GM04504 (cell line): ENCODE data around the gene GNG7.
"Not testable (repeated sequence)": the region's sequence is repeated elsewhere in the genome, so short reads cannot be mapped to it uniquely, and the experiment has no call there.

Source experiments
- DNase-seq: peaks from one replicate; pipeline ENCODE4 v3.0.0-alpha.2; 2012; ENCODE audit warnings: low read depth

GNG7 gene

GRCh38 chr19:2574971-2575630, 127.4 kb downstream of the GNG7 start:
- no peak for DNase-seq

- no peak for DNase-seq
Observed at GRCh38 chr19:2574478-2574931, 128.0 kb downstream of the GNG7 start.

- DNase-seq = no peak
Observed at GRCh38 chr19:2573916-2574315, 128.6 kb downstream of the GNG7 start.

- DNase-seq = not testable (repeated sequence)
Observed at GRCh38 chr19:2572152-2572551, 130.3 kb downstream of the GNG7 start.

- DNase-seq = no peak
Observed at GRCh38 chr19:2569596-2570465, 132.7 kb downstream of the GNG7 start.

- no peak for DNase-seq
Observed at GRCh38 chr19:2567996-2568395, 134.5 kb downstream of the GNG7 start.

- DNase-seq = no peak
Observed at GRCh38 chr19:2567580-2567979, 134.9 kb downstream of the GNG7 start.

GRCh38 chr19:2563546-2563945, 138.9 kb downstream of the GNG7 start:
- DNase-seq = not testable (repeated sequence)

GRCh38 chr19:2561895-2562294, 140.6 kb downstream of the GNG7 start:
- no peak for DNase-seq

GRCh38 chr19:2561221-2561620, 141.3 kb downstream of the GNG7 start:
- DNase-seq = no peak

GRCh38 chr19:2560369-2560768, 142.1 kb downstream of the GNG7 start:
- DNase-seq = no peak

GRCh38 chr19:2558543-2558942, 144.0 kb downstream of the GNG7 start:
- no peak for DNase-seq

GRCh38 chr19:2558131-2558530, 144.4 kb downstream of the GNG7 start:
- not testable (repeated sequence) for DNase-seq

GRCh38 chr19:2557093-2557440, 145.4 kb downstream of the GNG7 start:
- no peak for DNase-seq

GRCh38 chr19:2556221-2557092, 146.0 kb downstream of the GNG7 start:
- DNase-seq = no peak

- no peak for DNase-seq
Observed at GRCh38 chr19:2555422-2556220, 146.9 kb downstream of the GNG7 start.

- DNase-seq = no peak
Observed at GRCh38 chr19:2554856-2555255, 147.6 kb downstream of the GNG7 start.

- no peak for DNase-seq
Observed at GRCh38 chr19:2553510-2553909, 149.0 kb downstream of the GNG7 start.

GRCh38 chr19:2552859-2553258, 149.6 kb downstream of the GNG7 start:
- no peak for DNase-seq

- no peak for DNase-seq
Observed at GRCh38 chr19:2551864-2552185, 150.7 kb downstream of the GNG7 start.

- no peak for DNase-seq
Observed at GRCh38 chr19:2551172-2551863, 151.2 kb downstream of the GNG7 start.
